Right renal cortex interstitium (tissue), 3 donors: ENCODE data around the gene BTBD9. TPM values are rescaled to one million over a fixed set of nuclear protein-coding genes. Genes with fewer than 3 reads are reported as not detected.

ENCODE experiments used
- DNase-seq, 3 donors: peaks; one replicate each; pipeline ENCODE4 v3.0.0-alpha.2; 2013; ENCODE audit warnings: low read depth in 3 of 3, low spot score in 2 of 3
- polyA plus RNA-seq, 3 donors: library from polyadenylated mRNA; unstranded; fragments of 120-200 nt; gene quantifications; one replicate each; pipeline ENCODE4 v1.2.1, GENCODE V29; 2013; ENCODE audit not compliant: insufficient read length in 3 of 3

BTBD9 gene
- polyA plus RNA-seq, 3 donors: 13.1 to 16.8 (median 14.7) TPM

DNA sequence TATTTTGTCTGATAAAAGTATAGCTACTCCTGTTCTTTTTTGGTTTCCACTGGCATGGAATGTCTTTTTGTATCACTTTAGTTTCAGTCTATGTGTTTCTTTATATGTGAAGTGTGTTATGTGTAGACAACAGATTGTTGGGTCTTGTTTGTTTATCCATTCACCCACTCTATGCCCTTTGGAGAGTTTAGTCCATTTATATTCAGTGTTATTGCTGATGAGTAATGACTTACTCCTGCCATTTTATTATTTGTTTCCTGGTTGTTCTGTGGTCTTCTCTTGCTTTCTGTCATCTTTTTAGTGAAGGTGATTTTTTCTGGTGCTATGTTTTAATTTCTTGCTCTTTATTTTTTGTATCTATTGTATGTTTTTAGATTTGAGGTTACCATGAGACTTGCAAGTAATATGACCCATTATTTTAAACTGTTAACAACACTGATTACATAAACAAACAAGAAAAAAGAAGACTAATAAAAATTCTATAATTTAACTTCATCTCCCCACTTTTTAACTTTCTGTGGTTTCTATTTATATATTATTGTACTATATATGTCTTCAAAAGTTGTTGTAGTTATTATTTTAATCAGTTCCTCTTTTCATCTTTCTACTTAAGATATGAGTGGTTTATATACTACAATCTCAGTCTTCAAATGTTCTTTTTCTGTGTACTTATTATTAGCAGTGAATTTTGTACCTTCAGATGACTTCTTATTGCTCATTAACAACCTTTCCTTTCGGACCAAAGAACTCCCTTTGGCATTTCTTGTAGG is 323.4 kb downstream of the BTBD9 start:
- no peak for DNase-seq

DNA sequence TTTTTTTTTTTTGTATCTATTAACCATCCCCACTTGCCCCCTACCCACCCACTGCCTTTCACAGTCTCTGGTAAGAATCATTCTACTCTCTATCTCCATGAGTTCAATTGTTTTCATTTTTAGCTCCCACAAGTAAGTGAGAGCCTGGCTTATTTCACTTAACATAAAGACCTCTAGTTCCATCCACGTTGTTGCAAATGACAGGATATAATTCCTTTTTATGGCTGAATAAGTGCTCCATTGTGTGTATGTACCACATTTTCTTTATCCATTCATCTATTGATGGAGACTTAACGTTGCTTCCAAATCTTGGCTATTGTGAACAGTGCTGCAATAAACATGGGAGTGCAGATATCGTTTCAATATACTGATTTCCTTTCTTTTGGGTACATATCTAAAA is 328.5 kb downstream of the BTBD9 start:
- no peak for DNase-seq

DNA sequence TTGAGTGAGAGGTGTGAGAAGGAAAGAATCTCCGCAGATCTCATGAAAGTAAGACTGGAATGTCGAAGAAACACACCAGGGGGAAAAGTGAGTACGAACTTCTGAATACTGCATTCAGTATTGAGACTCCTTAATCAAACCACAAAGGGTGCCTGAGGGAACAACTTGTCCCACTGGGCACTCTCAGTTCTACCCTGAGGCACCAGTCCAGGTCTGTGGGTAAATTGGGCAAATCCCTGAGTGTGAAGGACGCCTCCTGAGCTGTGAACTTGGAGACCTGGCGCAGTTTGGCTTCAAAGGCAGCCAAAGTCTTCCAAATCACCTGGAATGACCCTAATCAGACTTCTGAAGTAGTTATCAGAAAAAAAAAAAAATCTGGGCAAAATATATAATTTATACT is 329.7 kb downstream of the BTBD9 start:
- no peak for DNase-seq

DNA sequence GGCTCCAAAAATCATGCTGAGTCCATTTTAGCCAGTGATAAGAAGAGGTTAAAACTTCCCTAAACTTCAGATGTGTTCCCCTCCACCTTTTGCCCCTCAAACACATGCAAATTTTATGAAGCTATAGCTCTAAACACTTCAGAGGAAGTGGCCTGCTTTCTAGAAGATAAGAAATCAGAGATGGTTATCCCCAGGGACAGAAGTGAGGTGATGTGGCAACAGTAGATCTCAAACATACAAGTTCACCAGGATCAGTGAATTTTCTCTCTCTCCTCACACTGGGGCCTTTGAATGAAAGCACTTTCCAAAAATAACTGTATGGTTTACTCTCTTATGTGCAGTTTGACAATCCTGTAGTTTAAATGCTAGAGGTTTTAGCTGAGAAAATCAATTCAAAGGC is 332.0 kb downstream of the BTBD9 start:
- DNase-seq: no peak

DNA sequence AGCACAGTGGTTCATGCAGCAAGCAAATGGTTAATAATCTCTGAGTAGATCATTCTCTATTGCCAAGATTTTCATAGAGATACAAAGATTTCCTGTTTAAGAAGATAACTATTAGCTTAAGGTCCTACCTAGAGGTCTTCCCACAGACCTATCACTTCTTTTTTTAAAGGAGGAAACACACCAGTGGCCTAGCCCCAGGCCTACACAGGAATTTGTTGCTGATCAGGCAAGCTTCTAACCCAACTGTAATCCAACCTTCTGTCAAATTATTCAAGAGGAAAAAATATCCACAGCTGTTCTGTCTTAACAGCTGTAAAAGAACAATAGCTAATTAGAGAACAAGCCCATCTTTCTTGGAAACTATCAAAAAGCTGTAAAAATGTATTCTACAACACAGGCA is 332.8 kb downstream of the BTBD9 start:
- DNase-seq: no peak

DNA sequence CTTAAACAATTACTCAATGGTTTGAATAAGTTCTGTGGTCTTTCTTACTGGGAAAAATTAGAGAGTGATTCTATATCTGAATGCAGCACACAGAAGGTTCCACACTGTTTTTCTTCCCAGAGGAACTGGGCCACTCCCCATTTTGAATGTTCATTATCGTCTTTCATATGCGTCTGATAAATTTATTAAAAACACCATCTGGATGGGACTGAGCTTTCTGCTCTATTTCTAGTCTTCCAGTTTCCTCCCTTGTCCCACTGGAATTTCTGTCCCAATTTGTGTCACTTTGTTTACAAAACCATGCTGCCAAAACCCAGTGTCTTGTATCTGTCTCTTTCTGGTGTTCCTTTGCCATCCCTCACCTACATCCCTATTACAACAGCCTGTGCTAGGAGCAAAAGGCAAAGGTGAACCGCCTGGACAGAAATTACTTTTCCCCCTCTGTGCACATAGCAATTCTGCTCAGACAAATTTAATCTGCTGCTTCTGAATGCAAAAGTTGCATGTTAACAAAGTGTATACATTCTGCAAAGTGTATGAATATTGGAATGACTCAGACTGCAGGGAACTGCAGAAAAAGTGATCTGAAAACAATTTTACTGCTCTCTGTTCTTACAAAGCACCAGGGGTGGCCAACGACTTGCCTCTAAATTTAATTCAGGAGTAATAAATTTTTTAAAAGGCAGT is 333.6 kb downstream of the BTBD9 start:
- DNase-seq: no peak

DNA sequence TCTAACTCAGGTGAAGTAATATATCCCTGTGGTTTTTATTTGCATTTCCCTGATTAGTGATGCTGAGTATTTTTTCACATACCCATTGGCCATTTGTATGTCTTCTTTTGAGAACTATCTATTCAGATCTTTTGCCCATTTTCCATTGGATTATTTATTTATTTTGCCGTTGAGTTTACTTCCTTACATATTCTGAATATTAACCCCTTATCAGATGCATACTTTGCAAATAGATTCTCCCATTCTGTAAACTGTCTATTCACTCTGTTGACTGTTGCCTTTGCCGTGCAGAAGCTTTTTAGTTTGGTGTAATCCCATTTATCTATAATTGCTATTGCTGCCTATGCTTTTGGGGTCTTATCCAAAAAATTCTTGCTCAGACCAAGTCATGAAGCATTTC is 336.9 kb downstream of the BTBD9 start:
- DNase-seq: no peak

DNA sequence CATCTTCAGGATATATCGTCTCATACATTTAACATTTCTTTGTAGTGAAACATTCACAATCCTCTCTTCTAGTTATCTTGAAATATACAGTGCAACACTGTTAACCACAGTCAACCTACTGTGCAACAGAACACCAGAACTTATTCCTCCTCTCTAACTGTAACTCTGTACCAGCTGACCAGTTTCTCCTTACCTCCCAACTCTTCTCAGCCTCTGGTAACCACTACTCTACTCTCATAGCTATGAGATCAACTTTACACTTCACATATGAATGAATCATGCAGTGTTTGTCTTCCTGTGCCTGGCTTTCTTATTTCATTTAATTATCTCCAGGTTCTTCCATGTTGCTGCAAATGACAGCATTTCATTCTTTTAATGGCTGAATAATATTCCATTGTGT is 337.6 kb downstream of the BTBD9 start:
- no peak for DNase-seq

DNA sequence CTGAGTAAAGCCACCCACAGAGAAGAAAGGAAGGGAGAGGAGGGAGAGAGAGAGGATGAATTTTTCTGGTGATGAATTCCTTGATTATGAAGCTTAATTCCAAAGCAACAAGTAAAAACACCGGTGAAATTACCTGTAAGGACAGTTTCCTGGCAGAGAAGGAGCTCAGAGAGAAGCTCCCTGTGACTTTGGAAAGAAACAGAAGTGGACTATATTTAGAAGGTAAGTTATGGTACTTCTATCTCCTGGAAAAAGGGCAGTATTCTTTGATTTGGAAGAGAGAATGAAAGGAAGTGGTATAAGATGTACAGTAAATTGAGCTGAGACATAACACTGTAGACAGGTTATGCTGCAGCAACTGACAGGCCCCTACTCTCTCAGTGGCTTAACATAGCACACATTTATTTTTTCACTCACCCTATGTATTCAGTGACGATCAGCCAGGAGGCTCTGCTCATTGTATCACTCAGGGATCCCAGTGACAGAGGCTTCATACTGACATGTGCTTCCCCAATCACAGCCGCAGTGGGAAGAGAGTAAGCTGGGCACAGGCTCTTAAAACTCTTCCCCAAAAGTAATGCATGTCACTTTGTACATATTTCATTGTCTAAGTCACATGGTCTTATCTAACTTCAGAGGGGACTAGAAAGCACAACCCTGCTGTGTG is 349.5 kb downstream of the BTBD9 start:
- DNase-seq: no peak

DNA sequence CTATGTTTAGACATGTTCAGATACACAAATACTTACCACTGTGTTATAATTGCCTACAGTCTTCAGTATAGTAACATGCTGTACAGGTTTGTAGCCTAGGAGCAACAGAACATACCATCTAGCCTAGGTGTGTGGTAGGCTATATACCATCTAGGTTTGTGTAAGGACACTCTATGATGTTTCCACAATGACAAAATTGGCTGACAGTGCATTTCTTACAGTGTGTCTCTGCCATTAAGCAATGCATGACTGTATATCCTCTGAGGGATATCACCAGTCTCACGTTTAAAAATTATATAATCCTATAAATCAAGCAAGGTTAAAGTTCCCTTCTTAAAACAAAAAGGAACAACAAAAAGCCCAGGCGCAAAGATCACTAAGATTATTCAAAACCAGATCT is 352.2 kb downstream of the BTBD9 start:
- no peak for DNase-seq

DNA sequence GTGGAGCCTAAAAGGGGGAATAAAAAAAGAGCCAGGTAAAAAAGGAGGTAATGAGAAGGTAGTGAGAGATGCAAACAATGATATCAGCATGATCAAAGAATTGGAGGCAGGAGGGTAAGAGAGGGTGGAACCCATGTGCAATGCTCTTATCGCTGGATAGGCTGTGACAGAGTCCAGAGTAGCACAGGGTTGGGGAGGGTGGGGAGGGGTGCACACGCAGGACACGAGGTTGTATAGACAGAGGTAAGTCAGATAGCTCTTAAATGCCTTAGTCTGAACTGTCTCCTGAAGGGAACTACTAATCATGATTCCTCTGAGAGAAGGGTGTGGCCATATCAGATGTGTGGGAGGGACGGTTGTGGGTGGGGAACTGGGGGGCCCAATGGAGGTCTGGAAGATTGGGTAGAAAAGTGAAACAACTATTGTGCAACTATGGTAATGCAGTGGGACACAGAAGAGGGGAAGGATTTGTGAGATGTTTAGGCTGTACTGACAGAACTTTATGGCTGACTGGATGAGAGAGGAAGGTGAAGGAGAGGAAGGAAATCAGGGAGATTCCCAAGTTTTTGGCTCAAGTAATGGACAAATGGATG is 354.8 kb downstream of the BTBD9 start:
- DNase-seq: no peak

DNA sequence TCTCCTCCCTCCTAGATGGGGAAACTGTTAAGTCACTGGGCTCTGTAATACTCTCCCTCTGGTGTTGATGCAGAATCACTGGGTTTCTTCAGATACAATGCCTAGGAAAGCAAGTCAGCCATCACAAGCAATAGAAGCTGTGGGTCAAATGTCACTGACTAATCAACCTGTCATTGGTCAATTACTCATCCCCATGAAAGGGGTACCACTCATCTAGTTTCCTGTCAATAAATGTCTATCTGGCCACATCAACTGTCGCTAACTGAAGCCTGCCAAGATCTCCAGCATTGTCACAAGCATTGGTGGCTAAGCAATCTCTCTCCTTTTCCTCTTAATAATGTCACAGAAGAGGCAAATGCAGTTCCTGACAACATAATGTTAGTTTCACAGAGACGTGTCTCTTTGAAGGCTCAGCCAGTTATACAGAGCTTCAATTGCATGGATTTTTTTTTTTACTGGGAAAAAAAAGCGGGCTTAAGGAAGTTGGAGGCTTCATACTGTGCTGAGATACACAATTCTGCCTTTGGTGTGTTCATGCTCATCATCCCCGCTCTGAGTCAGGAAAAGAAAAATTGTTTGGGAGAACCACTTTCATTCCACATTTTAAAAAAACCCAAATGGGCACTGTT is 355.9 kb downstream of the BTBD9 start:
- no peak for DNase-seq

DNA sequence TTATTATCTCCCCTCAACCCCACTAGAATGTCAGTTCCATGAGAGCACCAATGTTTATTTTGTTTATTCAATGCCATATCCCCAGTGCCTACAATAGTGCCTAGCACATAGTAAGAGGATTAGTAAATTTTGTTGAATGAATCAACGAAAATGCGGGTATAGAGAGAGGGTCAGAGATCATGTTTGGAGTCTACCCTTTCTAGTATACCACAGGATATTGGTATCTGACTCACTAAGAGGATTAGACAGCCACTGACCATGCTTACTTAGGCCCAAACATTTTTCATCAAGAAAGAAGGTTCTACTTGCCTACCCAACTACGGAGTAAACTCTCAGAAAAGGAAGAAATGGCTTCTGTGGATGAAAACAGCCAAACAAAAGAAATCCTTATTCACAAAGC is 356.8 kb downstream of the BTBD9 start:
- no peak for DNase-seq

DNA sequence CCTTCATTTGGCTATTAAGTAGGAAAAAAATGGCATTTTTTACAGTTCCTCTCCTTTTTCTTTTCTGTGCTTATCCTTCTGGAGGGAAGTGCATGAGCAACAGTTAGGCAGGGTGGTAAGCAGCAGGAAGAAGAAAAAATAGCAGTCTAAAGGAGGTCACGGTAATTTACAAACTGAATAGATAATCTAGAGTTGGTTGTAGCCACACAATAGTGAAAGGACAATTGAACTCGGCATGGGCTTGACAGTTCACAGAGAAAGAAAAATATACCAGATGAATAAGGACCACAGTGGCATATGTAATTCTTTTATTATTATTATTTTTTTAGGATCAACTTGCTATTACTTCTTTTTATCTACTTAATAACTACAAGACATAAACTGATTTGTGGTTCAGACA is 358.6 kb downstream of the BTBD9 start:
- no peak for DNase-seq

DNA sequence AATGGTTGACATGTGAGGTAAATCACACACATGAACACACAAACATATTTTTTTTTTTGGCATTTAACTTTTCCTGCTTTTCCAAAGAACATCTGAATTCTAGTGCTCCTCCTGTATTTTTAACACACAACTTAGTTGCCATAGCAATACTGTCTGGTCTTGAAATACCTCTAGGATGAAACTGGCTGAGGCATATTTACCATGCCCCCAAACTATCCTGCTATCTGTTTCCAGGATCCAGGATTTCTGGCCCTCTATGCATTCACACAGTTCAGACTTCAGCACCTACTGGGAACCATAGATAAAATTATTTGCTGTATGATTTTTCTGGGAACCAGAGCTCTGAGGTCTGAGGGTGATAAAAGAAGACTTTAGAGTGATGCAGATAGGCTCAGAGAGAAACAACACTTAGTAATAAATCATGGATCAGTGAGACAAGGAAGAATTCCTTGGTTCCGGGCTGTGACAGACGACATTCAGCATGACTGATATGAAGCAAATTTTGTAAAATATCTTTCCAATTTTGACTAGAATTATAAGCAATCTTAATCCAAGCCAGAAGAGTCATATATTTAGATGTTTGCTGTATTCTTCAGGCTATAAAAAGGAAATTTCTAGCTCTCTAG is 359.7 kb downstream of the BTBD9 start:
- no peak for DNase-seq

DNA sequence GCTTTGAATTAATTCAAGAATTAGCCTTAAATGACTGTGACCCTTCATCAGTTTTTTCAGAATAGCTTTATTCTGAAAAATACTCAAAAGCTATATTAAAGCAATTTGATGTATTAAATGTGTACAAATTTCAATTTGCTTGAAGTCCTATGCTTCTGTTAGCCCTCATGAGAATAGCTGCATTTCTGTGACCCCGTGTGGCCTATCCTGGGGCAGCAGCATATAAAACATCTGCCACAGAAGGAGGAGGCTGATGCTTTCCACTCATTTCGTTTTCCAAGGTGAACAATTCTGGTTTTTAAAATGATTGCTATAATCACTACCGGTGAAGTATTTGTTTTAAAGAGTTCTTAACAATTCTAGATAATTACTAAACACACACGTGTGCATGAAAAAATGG is 360.3 kb downstream of the BTBD9 start:
- no peak for DNase-seq

DNA sequence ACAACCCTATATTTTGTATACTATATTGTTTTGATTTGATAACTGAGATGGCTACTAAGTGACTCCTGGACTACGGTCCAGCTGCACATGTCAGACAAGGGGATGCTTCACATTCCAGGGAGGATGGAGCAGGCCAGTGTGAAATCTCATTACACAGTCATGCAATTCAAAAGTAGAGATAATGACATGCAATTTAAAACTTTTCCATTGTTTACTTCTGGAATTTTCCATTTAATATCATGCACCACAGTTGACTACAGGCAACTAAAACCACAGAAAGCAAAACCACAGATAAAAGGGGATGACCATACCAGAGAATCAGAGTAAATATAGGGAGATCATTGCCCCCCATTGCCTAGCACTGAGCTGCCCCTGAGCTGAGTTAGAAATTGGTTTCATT is 366.4 kb downstream of the BTBD9 start:
- DNase-seq: no peak

DNA sequence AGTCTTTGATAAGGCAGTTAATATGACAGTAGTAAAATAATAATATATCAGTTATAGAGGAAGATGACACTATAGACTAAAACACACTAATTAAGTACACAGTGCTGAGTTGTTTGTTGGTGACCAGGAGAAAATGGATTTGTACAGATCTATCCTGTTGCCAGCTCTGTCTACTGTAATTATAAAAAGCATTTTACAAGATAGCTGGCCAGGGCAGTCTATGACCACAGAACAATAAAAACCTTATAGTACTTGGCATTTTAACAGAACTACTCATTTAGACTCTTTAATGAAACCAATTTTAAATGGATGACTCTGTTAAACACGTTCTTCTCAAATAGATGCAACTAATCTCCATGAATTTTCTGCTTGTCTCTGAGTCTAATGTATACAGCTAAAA is 367.5 kb downstream of the BTBD9 start:
- DNase-seq: no peak

DNA sequence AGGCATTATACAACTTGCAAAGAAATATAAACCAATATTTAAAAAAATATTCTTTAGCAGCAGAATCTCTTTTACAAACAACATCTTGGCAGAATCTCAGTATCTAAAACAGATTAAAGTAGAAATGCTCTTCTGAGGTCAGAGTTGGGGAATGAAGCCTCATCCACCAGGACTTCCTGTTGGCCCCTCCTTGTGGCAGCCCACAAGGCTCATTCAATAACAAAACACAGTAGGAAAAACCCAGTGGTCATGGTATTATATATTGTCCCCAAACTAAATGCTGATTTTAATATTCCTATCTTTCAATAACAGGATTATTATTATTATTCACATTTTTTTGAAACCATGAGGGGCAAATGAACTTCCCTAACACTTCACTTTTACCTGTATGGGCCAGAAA is 368.6 kb downstream of the BTBD9 start:
- no peak for DNase-seq

DNA sequence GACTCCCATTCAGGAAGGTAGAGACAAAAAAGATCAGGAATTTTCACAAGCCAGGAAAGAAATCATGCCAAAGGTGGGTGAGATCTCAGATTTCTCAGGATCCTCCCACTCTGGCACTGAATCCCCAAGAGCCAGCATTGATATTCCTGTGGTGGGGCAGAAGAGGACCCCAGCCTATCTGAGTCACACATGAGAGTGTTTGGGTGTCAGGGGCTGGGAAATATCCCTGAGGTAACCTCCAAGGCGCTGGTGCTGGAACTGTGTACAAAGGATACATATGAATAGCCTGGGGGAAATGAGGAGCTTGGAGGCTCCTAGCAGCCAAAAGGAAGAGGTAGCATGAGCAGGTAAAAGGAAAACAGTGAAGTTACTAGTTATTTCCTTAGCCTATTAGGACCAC is 369.4 kb downstream of the BTBD9 start:
- no peak for DNase-seq
